Activated gamma-delta T cell treated with Interleukin-2 at 50 U/mL for 16 hours (primary cell): Measurements from ENCODE around the gene BTN1A1.
A peak's percentile ranks its signal among the peaks of the same experiment; 100 is the strongest.
"Not testable (repeated sequence)": the region's sequence is repeated elsewhere in the genome, so short reads cannot be mapped to it uniquely, and the experiment has no call there.

ENCODE experiments used
- DNase-seq: peaks from one replicate; pipeline ENCODE4 v3.0.0-alpha.2; 2020

BTN1A1 gene

GRCh38 chr6:26477426-26477825 lies 22.7 kb upstream of the BTN1A1 start:
- DNase-seq, result no peak

- DNase-seq, result no peak
These were observed 21.8 kb upstream of the BTN1A1 start for GRCh38 chr6:26478100-26478984.

- no peak for DNase-seq
These were observed 21.2 kb upstream of the BTN1A1 start for GRCh38 chr6:26478985-26479278.

- no peak for DNase-seq
These were observed 17.8 kb upstream of the BTN1A1 start for GRCh38 chr6:26482338-26482737.

- DNase-seq, result no peak
These were observed 16.4 kb upstream of the BTN1A1 start for GRCh38 chr6:26483727-26484126.

GRCh38 chr6:26484161-26484560 lies 15.9 kb upstream of the BTN1A1 start:
- DNase-seq, result no peak

- DNase-seq, result no peak
These were observed 14.9 kb upstream of the BTN1A1 start for GRCh38 chr6:26485112-26485780.

- no peak for DNase-seq
These were observed 13.7 kb upstream of the BTN1A1 start for GRCh38 chr6:26486358-26486757.

- no peak for DNase-seq
These were observed 12.6 kb upstream of the BTN1A1 start for GRCh38 chr6:26487466-26487865.

- no peak for DNase-seq
These were observed 9.8 kb upstream of the BTN1A1 start for GRCh38 chr6:26489996-26490964.

- DNase-seq, result no peak
These were observed 8.5 kb upstream of the BTN1A1 start for GRCh38 chr6:26491604-26492003.

GRCh38 chr6:26493258-26493657 lies 6.8 kb upstream of the BTN1A1 start:
- DNase-seq, result no peak

- DNase-seq, result no peak
These were observed 6.0 kb upstream of the BTN1A1 start for GRCh38 chr6:26494117-26494516.

- no peak for DNase-seq
These were observed 4.8 kb upstream of the BTN1A1 start for GRCh38 chr6:26495281-26495680.

GRCh38 chr6:26497610-26498009 lies 2.5 kb upstream of the BTN1A1 start:
- no peak for DNase-seq

- DNase-seq, result peak; percentile 21
These were observed 1.4 kb downstream of the BTN1A1 start for GRCh38 chr6:26501482-26501986.

GRCh38 chr6:26502165-26502564 lies 2.1 kb downstream of the BTN1A1 start:
- no peak for DNase-seq

GRCh38 chr6:26502626-26503025 lies 2.5 kb downstream of the BTN1A1 start:
- no peak for DNase-seq

- no peak for DNase-seq
These were observed 7.6 kb downstream of the BTN1A1 start for GRCh38 chr6:26507658-26508057.

- not testable (repeated sequence) for DNase-seq
These were observed 10.9 kb downstream of the BTN1A1 start for GRCh38 chr6:26511033-26511432.

GRCh38 chr6:26514984-26515383 lies 14.9 kb downstream of the BTN1A1 start:
- no peak for DNase-seq

GRCh38 chr6:26516481-26517427 lies 16.7 kb downstream of the BTN1A1 start:
- DNase-seq, result no peak
